ENCODE results near the gene GSX2. TPM values are rescaled to one million over a fixed set of nuclear protein-coding genes. Genes with fewer than 3 reads are reported as not detected.

The GSX2 gene
- polyA plus RNA-seq, 1 of the 3 experiments (the other 2 are of a cell fraction), result 0.02 TPM

- DNase-seq, result no peak
- 92% methylated on average over 3 of the region's 3 CpGs for WGBS (ENCODE audit: low lambda C conversion rate)
- no peak overlapping the region for H3K9ac ChIP-seq
- peaks cover 27% of the 10 kb centered on the region for H3F3A ChIP-seq (replicated peaks; ENCODE audit: insufficient read depth)
- H3K27ac ChIP-seq (ENCODE audit: low read depth in 2 of 2, low read length in 1 of 2), result no peak overlapping the region
- CTCF ChIA-PET, result interaction anchor here (1.1 kb wide), 1 partner anchor 156 kb away, joined by 3 read pairs; no protein-coding TSS in a partner anchor
- H4K20me1 ChIP-seq (ENCODE audit: insufficient read depth), result peaks cover 62% of the 10 kb centered on the region
- peaks cover 8 to 16% of the 10 kb centered on the region in 2 experiments for H3K4me1 ChIP-seq (ENCODE audit: control insufficient read depth in 1 of 2, insufficient read depth in 2 of 2, low read depth in 1 of 2, low read length in 1 of 2)
- H3K4me2 ChIP-seq, result peak overlapping the region; percentile 93
- H3K36me3 ChIP-seq (replicated peaks in 1 of 2; ENCODE audit: control insufficient read depth in 1 of 2, insufficient read depth in 2 of 2, low read length in 1 of 2), result peaks cover 16 to 35% of the 10 kb centered on the region in 2 experiments
- POLR2A ChIA-PET, result no interaction called here
- no peak overlapping the region for H2AFZ ChIP-seq (ENCODE audit: low read depth)
- H3K27me3 ChIP-seq (ENCODE audit: insufficient read depth), result no peaks in the 10 kb centered on the region
- H3K9me2 ChIP-seq, result no peaks in the 10 kb centered on the region
- TF ChIP-seq PBX3 (IDR thresholded peaks at IDR 0.05) (no peak), NFIC (IDR thresholded peaks at IDR 0.05; ENCODE audit: borderline replicate concordance) (no peak), CTCF (IDR thresholded peaks at IDR 0.05) (no peak), MEF2A (IDR thresholded peaks at IDR 0.05; ENCODE audit: borderline replicate concordance, low read depth) (no peak), ELF1 (IDR thresholded peaks at IDR 0.05) (no peak), RXRA (IDR thresholded peaks at IDR 0.05; ENCODE audit: borderline replicate concordance, low read depth) (no peak), MAX (IDR thresholded peaks at IDR 0.05; ENCODE audit: low read depth) (no peak), YY1 (IDR thresholded peaks at IDR 0.05; ENCODE audit: low read depth) (no peak), RAD21 (IDR thresholded peaks at IDR 0.05; ENCODE audit: low read length) (no peak), ZBTB33 (IDR thresholded peaks at IDR 0.05; ENCODE audit: borderline replicate concordance, low read depth) (no peak), NRF1 (IDR thresholded peaks at IDR 0.05; ENCODE audit: low read depth, low read length) (no peak), USF2 (IDR thresholded peaks at IDR 0.05; ENCODE audit: borderline replicate concordance, low read depth, low read length) (no peak), RFX5 (IDR thresholded peaks at IDR 0.05; ENCODE audit: low read length) (no peak), CHD2 (IDR thresholded peaks at IDR 0.05; ENCODE audit: low read length, partially characterized antibody) (no peak), SIN3A (IDR thresholded peaks at IDR 0.05; ENCODE audit: borderline replicate concordance, low read depth, low read length) (no peak), TCF12 (IDR thresholded peaks at IDR 0.05) (no peak), FOXM1 (IDR thresholded peaks at IDR 0.05; ENCODE audit: low read depth) (no peak), GATA2 (CRISPR knock-in tag; IDR thresholded peaks at IDR 0.05) (no peak), MXI1 (IDR thresholded peaks at IDR 0.05; ENCODE audit: low read depth, low read length) (no peak), IRF3 (IDR thresholded peaks at IDR 0.05; ENCODE audit: low read depth, low read length) (no peak)
- H3K9me3 ChIP-seq, result no peaks in the 10 kb centered on the region
- H3K79me2 ChIP-seq (ENCODE audit: insufficient read depth), result peaks cover 83% of the 10 kb centered on the region
- peak overlapping the region; percentile 95 to 97; a peak in 3 of 4 replicates for H3K4me3 ChIP-seq (ENCODE audit: low read depth in 2 of 2, low read length in 1 of 2)
Observed at GRCh38 chr4:54061067-54061466, 38.9 kb upstream of the GSX2 start.
